Sigmoid colon (tissue), 7 donors: ENCODE data around the gene OSBP. TPM values are rescaled to one million over a fixed set of nuclear protein-coding genes. Genes with fewer than 3 reads are reported as not detected.

Source experiments
- DNase-seq: peaks from one replicate; pipeline ENCODE4 v3.0.0-alpha.2; 2019
- H3K27ac ChIP-seq, 4 donors: fragments of 200-600 bp; sonication (generic); one replicate each; pipeline ENCODE4 v1.5.1; 2016 to 2019; ENCODE audit warnings: mild to moderate bottlenecking in 1 of 4
- H3K27me3 ChIP-seq, 3 donors: fragments of 200-600 bp; sonication (generic); one replicate each; pipeline ENCODE4 v1.5.1; 2019; ENCODE audit warnings: mild to moderate bottlenecking in 1 of 3
- H3K36me3 ChIP-seq, 4 donors: fragments of 200-600 bp; sonication (generic); one replicate each; pipeline ENCODE4 v1.5.1; 2016 to 2019
- H3K4me1 ChIP-seq, 4 donors: fragments of 200-600 bp; sonication (generic); one replicate each; pipeline ENCODE4 v1.5.1; 2017 to 2019
- H3K4me3 ChIP-seq, 4 donors: fragments of 200-600 bp; sonication (generic); one replicate each; pipeline ENCODE4 v1.5.1; 2017 to 2019; ENCODE audit warnings: mild to moderate bottlenecking in 2 of 4, moderate library complexity in 1 of 4
- H3K9me3 ChIP-seq, 4 donors: fragments of 200-600 bp in 3 of 4; sonication (generic) in 3 of 4; one replicate each; pipeline versions ENCODE4 v1.5.1 to v1.6.1; 2013 to 2019
- CTCF ChIP-seq, 4 experiments: fragments of 450-650 bp in 3 of 4; fragments of 200-600 bp in 1 of 4; IDR thresholded peaks; one replicate each; pipeline ENCODE4 v1.5.1; 2016 to 2019; ENCODE audit warnings: antibody characterized with exemption in 4 of 4, mild to moderate bottlenecking in 3 of 4, moderate library complexity in 2 of 4
- EP300 ChIP-seq, 4 donors: sonication (generic); formaldehyde crosslinking; IDR thresholded peaks; one replicate each; pipeline ENCODE4 v1.6.1; 2017; ENCODE audit warnings: antibody characterized with exemption in 4 of 4
- POLR2A ChIP-seq, 2 donors: fragments of 450-650 bp; IDR thresholded peaks; one replicate each; pipeline ENCODE4 v1.6.1; 2016; ENCODE audit warnings: antibody characterized with exemption in 2 of 2, mild to moderate bottlenecking in 2 of 2, moderate library complexity in 2 of 2
- POLR2AphosphoS5 ChIP-seq, 4 donors: sonication (generic); formaldehyde crosslinking; IDR thresholded peaks; one replicate each; pipeline ENCODE4 v1.6.1; 2017; ENCODE audit warnings: antibody characterized with exemption in 4 of 4
- WGBS, 2 donors: extraction: QIAGEN DNeasy Blood & Tissue Kit; methylation state at CpG; one replicate each; pipeline ENCODE4 v1.1.7; 2013; 5-methylcytosine and 5-hydroxymethylcytosine counted together
- intact Hi-C: fragments of 100-400 bp; cut with DNase I; formaldehyde crosslinking; loops from one replicate; pipeline ENCODE4 v1.15.1; 2023
- polyA plus RNA-seq, 3 donors: library from polyadenylated mRNA; stranded (reverse); fragments of 200-250 nt; gene quantifications; one replicate each; pipeline ENCODE4 v1.2.3, GENCODE V29; 2013
- total RNA-seq, 4 donors: library from RNA; depleted of rRNA; stranded (reverse); fragments of >200 nt; gene quantifications; one replicate each; pipeline ENCODE4 v1.1.0, GENCODE V29; 2016
- donor health status: healthy with polysubstance abuse.
- donor health status: Bipolar disorder and iron deficiency.
- donor health status: healthy.

OSBP gene
- total and polyA plus RNA-seq, 7 donors = 16.2 to 41.5 (median 27.5) TPM

GRCh38 chr11:59574467-59574866 is 41.1 kb downstream of the OSBP start:
- TF ChIP-seq POLR2AphosphoS5 (IDR thresholded peaks at IDR 0.05) = no peak
- no peak for TF ChIP-seq POLR2A (IDR thresholded peaks at IDR 0.05)
- TF ChIP-seq CTCF (IDR thresholded peaks at IDR 0.05) = no peak
- no peak for TF ChIP-seq EP300 (IDR thresholded peaks at IDR 0.05)
- intact Hi-C loops = no loop called here

GRCh38 chr11:59573216-59573615 is 42.4 kb downstream of the OSBP start:
- Histone ChIP-seq H3K36me3 (peaks cover 6 to 29% (median 22%) of the 10 kb centered on the region in 4 donors), H3K27me3 (no peaks in the 10 kb centered on the region), H3K4me3 (no peak overlapping the region), H3K4me1 (peaks cover 0 to 22% (median 13%) of the 10 kb centered on the region in 4 donors), H3K27ac (peak overlapping the region in 2 of 4 donors; percentile 63 to 72), H3K9me3 (no peaks in the 10 kb centered on the region)
- intact Hi-C loops = no loop called here
- TF ChIP-seq POLR2A (IDR thresholded peaks at IDR 0.05) (no peak), EP300 (IDR thresholded peaks at IDR 0.05) (no peak), CTCF (IDR thresholded peaks at IDR 0.05) (no peak)
- DNase-seq = no peak
- WGBS, 2 donors = 78 to 90% methylated on average over 4 of the region's 4 CpGs

More at GRCh38 chr11:59574467-59574866, 41.1 kb downstream of the OSBP start:
- Histone ChIP-seq H3K27me3 (no peaks in the 10 kb centered on the region), H3K4me3 (no peak overlapping the region), H3K4me1 (peaks cover 0 to 22% (median 13%) of the 10 kb centered on the region in 4 donors), H3K27ac (peak overlapping the region in 3 of 4 donors; percentile 59 to 72 (median 63)), H3K36me3 (peaks cover 6 to 42% (median 26%) of the 10 kb centered on the region in 4 donors), H3K9me3 (no peaks in the 10 kb centered on the region)
- 66 to 69% methylated on average over 2 of the region's 2 CpGs for WGBS, 2 donors
- no peak for DNase-seq

GRCh38 chr11:59572091-59572490 is 43.5 kb downstream of the OSBP start:
- Histone ChIP-seq H3K27me3 (no peaks in the 10 kb centered on the region), H3K4me1 (peaks cover 0 to 22% (median 13%) of the 10 kb centered on the region in 4 donors), H3K4me3 (no peak overlapping the region), H3K36me3 (peaks cover 0 to 18% (median 12%) of the 10 kb centered on the region in 4 donors), H3K9me3 (no peaks in the 10 kb centered on the region), H3K27ac (no peak overlapping the region)
- DNase-seq = no peak
- intact Hi-C loops = no loop called here
- 96 to 98% methylated on average over 5 of the region's 5 CpGs for WGBS, 2 donors
- no peak for TF ChIP-seq POLR2A (IDR thresholded peaks at IDR 0.05)
- no peak for TF ChIP-seq EP300 (IDR thresholded peaks at IDR 0.05)
- no peak for TF ChIP-seq CTCF (IDR thresholded peaks at IDR 0.05)
- no peak for TF ChIP-seq POLR2AphosphoS5 (IDR thresholded peaks at IDR 0.05)

- Histone ChIP-seq H3K4me3 (no peak overlapping the region), H3K27ac (no peak overlapping the region), H3K36me3 (no peaks in the 10 kb centered on the region), H3K9me3 (no peaks in the 10 kb centered on the region), H3K27me3 (no peaks in the 10 kb centered on the region), H3K4me1 (peaks cover 0 to 20% (median 7%) of the 10 kb centered on the region in 4 donors)
- WGBS, 2 donors = 84 to 89% methylated on average over 3 of the region's 3 CpGs
- DNase-seq = no peak
- TF ChIP-seq POLR2AphosphoS5 (IDR thresholded peaks at IDR 0.05) (no peak), POLR2A (IDR thresholded peaks at IDR 0.05) (no peak), CTCF (IDR thresholded peaks at IDR 0.05) (no peak), EP300 (IDR thresholded peaks at IDR 0.05) (no peak)
- intact Hi-C loops = no loop called here
These were observed 53.3 kb downstream of the OSBP start for GRCh38 chr11:59562292-59562691.
